IMR-90 (cell line): ENCODE data around the gene ART4. TPM values are rescaled to one million over a fixed set of nuclear protein-coding genes. Genes with fewer than 3 reads are reported as not detected.

ENCODE experiments used
- ATAC-seq: fragments of 200-7000 bp; cut with Tn5 transposase; 2 replicates; pipeline ENCODE4 v1.9.1; 2020; ENCODE audit warnings: low read depth, mild to moderate bottlenecking, moderate library complexity
- BruUV-seq: library from RNA; stranded (reverse); fragments of 400-500 nt; replicated peaks from 2 replicates; lab custom pipeline; 2021; lab: Mats Ljungman, UMichigan
- CTCF ChIA-PET: fragments of 300-600 bp; formaldehyde crosslinking; extraction: SDS; loops from one replicate; lab custom pipeline; 2021; ENCODE audit warnings: antibody characterized with exemption; lab: Yijun Ruan, JAX
- POLR2A ChIA-PET: fragments of 300-600 bp; sonication (Branson Sonifier 250); formaldehyde crosslinking; loops from one replicate; lab custom pipeline; 2022; ENCODE audit warnings: antibody characterized with exemption; ENCODE audit not compliant: unreplicated experiment; lab: Charles Lee
- DNase-seq: peaks from one replicate; pipeline ENCODE4 v3.0.0; 2013
- H2AFZ ChIP-seq: replicated peaks from 2 replicates; pipeline ENCODE3; 2013; ENCODE audit warnings: low read length, mild to moderate bottlenecking; ENCODE audit not compliant: poor library complexity
- H2AK5ac ChIP-seq: 2 replicates; pipeline ENCODE4 v1.6.1; 2013; ENCODE audit warnings: low read depth, low read length, inconsistent platforms
- H2AK9ac ChIP-seq: replicated peaks from 2 replicates; pipeline ENCODE3; 2013; ENCODE audit warnings: mild to moderate bottlenecking, low read depth, low read length, moderate library complexity; ENCODE audit not compliant: poor library complexity
- H2BK120ac ChIP-seq: 2 replicates; pipeline ENCODE4 v1.6.1; 2013; ENCODE audit warnings: low read depth, low read length, inconsistent platforms
- H2BK15ac ChIP-seq: 3 replicates; pipeline ENCODE4 v1.6.1; 2013; ENCODE audit warnings: low read depth, low read length, inconsistent platforms
- H2BK20ac ChIP-seq: 2 replicates; pipeline ENCODE4 v1.6.1; 2013; ENCODE audit warnings: low read depth, mild to moderate bottlenecking, inconsistent platforms, low read length, moderate library complexity
- H2BK5ac ChIP-seq: 2 replicates; pipeline ENCODE4 v1.6.1; 2013; ENCODE audit warnings: mild to moderate bottlenecking, low read depth, low read length, inconsistent platforms; ENCODE audit not compliant: poor library complexity, severe bottlenecking
- H3K14ac ChIP-seq: replicated peaks from 2 replicates; pipeline ENCODE4 v1.6.1; 2013; ENCODE audit warnings: low read depth, low read length, inconsistent platforms
- H3K18ac ChIP-seq: 2 replicates; pipeline ENCODE4 v1.6.1; 2013; ENCODE audit warnings: low read depth, low read length, control low read depth
- H3K23ac ChIP-seq: 2 replicates; pipeline ENCODE4 v1.6.1; 2013; ENCODE audit warnings: low read depth, low read length, inconsistent platforms
- H3K27ac ChIP-seq: 2 replicates; pipeline ENCODE4 v1.5.1; 2013; ENCODE audit warnings: mild to moderate bottlenecking, control low read depth, low read length; ENCODE audit not compliant: insufficient read depth
- H3K27me3 ChIP-seq: 2 replicates; pipeline ENCODE4 v1.6.1; 2013; ENCODE audit warnings: low read length; ENCODE audit not compliant: control insufficient read depth, insufficient read depth
- H3K36me3 ChIP-seq: 2 replicates; pipeline ENCODE4 v1.6.1; 2013; ENCODE audit warnings: low read length, mixed read lengths; ENCODE audit not compliant: control insufficient read depth, insufficient read depth
- H3K4ac ChIP-seq: 2 replicates; pipeline ENCODE4 v1.6.1; 2013; ENCODE audit warnings: low read depth, low read length, inconsistent platforms
- H3K4me1 ChIP-seq: 2 replicates; pipeline ENCODE4 v1.6.1; 2013; ENCODE audit warnings: low read length, mixed read lengths; ENCODE audit not compliant: control insufficient read depth, insufficient read depth
- H3K4me2 ChIP-seq: 2 replicates; pipeline ENCODE4 v1.6.1; 2013; ENCODE audit warnings: low read depth, mild to moderate bottlenecking, control low read depth, low read length, moderate library complexity
- H3K4me3 ChIP-seq: 2 replicates; pipeline ENCODE4 v1.5.1; 2013; ENCODE audit warnings: low read depth, mild to moderate bottlenecking, control low read depth, low read length, moderate library complexity; ENCODE audit not compliant: insufficient read depth
- H3K56ac ChIP-seq: 2 replicates; pipeline ENCODE4 v1.6.1; 2013; ENCODE audit warnings: low read length, inconsistent platforms; ENCODE audit not compliant: insufficient read depth; ENCODE audit errors: extremely low read depth
- H3K79me1 ChIP-seq, 2 experiments: 2 replicates each; pipeline ENCODE4 v1.6.1; 2013; ENCODE audit warnings: low read length in 2 of 2, inconsistent platforms in 1 of 2, low read depth in 1 of 2
- H3K9ac ChIP-seq: 2 replicates; pipeline ENCODE4 v1.6.1; 2013; ENCODE audit warnings: low read depth, low read length, control low read depth
- H3K9me1 ChIP-seq: 2 replicates; pipeline ENCODE4 v1.6.1; 2013; ENCODE audit warnings: low read length, inconsistent platforms; ENCODE audit not compliant: insufficient read depth
- H3K9me3 ChIP-seq: 2 replicates; pipeline ENCODE4 v1.6.1; 2013; ENCODE audit warnings: low read length; ENCODE audit not compliant: control insufficient read depth, insufficient read depth
- H4K20me1 ChIP-seq: 2 replicates; pipeline ENCODE4 v1.6.1; 2013; ENCODE audit warnings: low read length, inconsistent platforms; ENCODE audit not compliant: insufficient read depth
- H4K5ac ChIP-seq: 2 replicates; pipeline ENCODE4 v1.6.1; 2013; ENCODE audit warnings: mild to moderate bottlenecking, low read depth, low read length, control low read depth
- H4K8ac ChIP-seq, 2 experiments: 2 replicates each; pipeline ENCODE4 v1.6.1; 2013; ENCODE audit warnings: low read depth in 2 of 2, low read length in 2 of 2, control low read depth in 1 of 2, inconsistent platforms in 1 of 2
- H4K91ac ChIP-seq: 2 replicates; pipeline ENCODE4 v1.6.1; 2013; ENCODE audit warnings: low read depth, low read length, inconsistent platforms; ENCODE audit not compliant: insufficient read depth
- FOS ChIP-seq: fragments of 150-350 bp; IDR thresholded peaks from 2 replicates; pipeline ENCODE4 v1.6.1; 2016; ENCODE audit warnings: low read depth, low read length
- MAZ ChIP-seq: IDR thresholded peaks from 2 replicates; pipeline ENCODE4 v1.6.1; 2012; ENCODE audit warnings: low read depth, mild to moderate bottlenecking, low read length, improper control_type of control experiment, moderate library complexity, borderline replicate concordance
- POLR2A ChIP-seq: IDR thresholded peaks from 2 replicates; pipeline ENCODE4 v1.6.1; 2012; ENCODE audit warnings: mild to moderate bottlenecking, low read depth, low read length
- WGBS, 2 experiments: methylation state at CpG; one replicate each; pipeline versions ENCODE4 v1.1.5 to v1.1.7; 2013; ENCODE audit warnings: missing lambda C conversion rate in 2 of 2; ENCODE audit not compliant: insufficient read length in 1 of 2; ENCODE audit errors: extremely low coverage in 2 of 2; 5-methylcytosine and 5-hydroxymethylcytosine counted together
- dilution Hi-C: fragments of 300-500 bp; cut with HindIII; formaldehyde crosslinking; loops from one replicate; pipeline ENCODE4 v1.14.3; 2018; ENCODE audit warnings: low sequenced_read_pairs; ENCODE audit not compliant: unreplicated experiment
- in situ Hi-C: fragments of 300-500 bp; cut with MboI; formaldehyde crosslinking; loops from 3 replicates; pipeline ENCODE4 v1.14.3; 2019; ENCODE audit warnings: low sequenced_read_pairs, inconsistent platforms, mixed read lengths
- intact Hi-C: fragments of 100-400 bp; cut with micrococcal nuclease; formaldehyde crosslinking; loops from 2 replicates; pipeline ENCODE4 v1.10.0; 2022
- polyA plus RNA-seq, 3 experiments: library from polyadenylated mRNA; depleted of rRNA; stranded (reverse); fragments of >200 nt; gene quantifications; 2 replicates each; pipeline ENCODE4 v1.2.3, GENCODE V29; 2012; ENCODE audit warnings: low replicate concordance in 1 of 3
- total RNA-seq: library from RNA; depleted of rRNA; stranded (reverse); fragments of >200 nt; gene quantifications from 2 replicates; pipeline ENCODE4 v1.2.3, GENCODE V29; 2012
- TF ChIP-seq, protein P1 (sequence below): fragments of 150-350 bp; IDR thresholded peaks from 2 replicates; pipeline ENCODE4 v1.6.1; 2017; ENCODE audit warnings: mild to moderate bottlenecking, antibody characterized with exemption, low read length, low read depth

Gene ART4
- total and polyA plus RNA-seq, 2 of the 4 experiments (the other 2 are of a cell fraction): not detected

DNA sequence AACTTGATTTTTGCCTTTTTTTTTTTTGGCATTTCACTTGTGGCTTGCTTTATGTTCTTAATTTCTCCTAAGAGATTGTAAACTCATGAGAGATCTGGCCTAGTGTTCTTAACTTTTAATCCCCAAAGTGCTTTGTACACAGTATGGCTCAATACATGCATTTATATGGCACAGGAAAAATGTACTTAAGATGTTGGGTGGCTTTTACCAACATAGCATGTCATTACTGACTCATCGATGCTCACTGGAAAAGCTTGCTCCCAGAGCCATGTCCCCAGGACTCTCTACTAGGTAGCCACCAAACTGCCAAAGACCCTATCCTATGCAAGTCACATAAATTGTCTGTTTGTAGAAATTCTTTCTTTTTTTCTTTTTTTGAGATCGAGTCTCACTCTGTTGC is 16.3 kb downstream of the ART4 start:
- Histone ChIP-seq H3K4ac (no peak overlapping the region), H2AFZ (no peak overlapping the region), H2AK5ac (no peak overlapping the region), H3K79me1 (no peaks in the 10 kb centered on the region), H3K36me3 (no peaks in the 10 kb centered on the region), H2BK15ac (no peak overlapping the region), H3K4me3 (no peak overlapping the region), H3K9me1 (0 out of 2 replicates have a peak, but pooled peaks cover 3% of the 10 kb centered on the region), H4K20me1 (no peaks in the 10 kb centered on the region), H3K23ac (no peak overlapping the region), H3K27me3 (no peaks in the 10 kb centered on the region), H2AK9ac (no peak overlapping the region), H4K8ac (no peak overlapping the region), H3K56ac (no peak overlapping the region), H4K91ac (no peak overlapping the region), H3K4me1 (no peaks in the 10 kb centered on the region), H3K27ac (no peak overlapping the region), H2BK20ac (no peak overlapping the region), H3K9ac (no peak overlapping the region), H2BK5ac (no peak overlapping the region), H3K18ac (no peak overlapping the region), H3K4me2 (no peak overlapping the region), H3K14ac (no peak overlapping the region), H2BK120ac (no peak overlapping the region), H4K5ac (no peak overlapping the region), H3K9me3 (no peaks in the 10 kb centered on the region)
- TF ChIP-seq, protein P1, sequence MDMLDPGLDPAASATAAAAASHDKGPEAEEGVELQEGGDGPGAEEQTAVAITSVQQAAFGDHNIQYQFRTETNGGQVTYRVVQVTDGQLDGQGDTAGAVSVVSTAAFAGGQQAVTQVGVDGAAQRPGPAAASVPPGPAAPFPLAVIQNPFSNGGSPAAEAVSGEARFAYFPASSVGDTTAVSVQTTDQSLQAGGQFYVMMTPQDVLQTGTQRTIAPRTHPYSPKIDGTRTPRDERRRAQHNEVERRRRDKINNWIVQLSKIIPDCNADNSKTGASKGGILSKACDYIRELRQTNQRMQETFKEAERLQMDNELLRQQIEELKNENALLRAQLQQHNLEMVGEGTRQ: no peak
- TF ChIP-seq FOS (no peak), MAZ (no peak), POLR2A (no peak)
- DNase-seq: no peak
- dilution Hi-C loops (no loop called here), intact Hi-C loops (no loop called here), in situ Hi-C loops (no loop called here)
- ATAC-seq: no peak
- BruUV-seq: no TSS peak
- CTCF ChIA-PET: interaction anchor here (1.4 kb wide), 1 partner anchor 16 kb away, joined by 3 read pairs; no protein-coding TSS in a partner anchor
- POLR2A ChIA-PET: no interaction called here
- no CpG with 5 or more reads among the region's 2 CpGs for WGBS, 2 experiments
